Adrenal gland (tissue), 12 donors: ENCODE measurements around the gene CNTN5. TPM values are rescaled to one million over a fixed set of nuclear protein-coding genes. Genes with fewer than 3 reads are reported as not detected.

Experiments
- DNase-seq, 7 donors: peaks; one replicate each; pipeline ENCODE4 v3.0.0-alpha.2; 2019 to 2020
- H3K27ac ChIP-seq, 5 donors: fragments of 200-600 bp; sonication (generic) in 4 of 5; 1 replicate in 3 of 5; 2 replicates in 2 of 5; pipeline versions ENCODE4 v1.5.1 to v1.8.0; 2016 to 2020; ENCODE audit warnings: mild to moderate bottlenecking in 1 of 5
- H3K27me3 ChIP-seq: fragments of 200-600 bp; 2 replicates; pipeline ENCODE4 v1.8.0; 2021
- H3K36me3 ChIP-seq, 2 donors: fragments of 200-600 bp; replicated peaks in 1 of 2; 1 replicate in 1 of 2; 2 replicates in 1 of 2; pipeline versions ENCODE4 v1.5.1 to v1.8.0; 2018 to 2022
- H3K4me1 ChIP-seq, 2 donors: fragments of 200-600 bp; replicated peaks in 1 of 2; 1 replicate in 1 of 2; 2 replicates in 1 of 2; pipeline versions ENCODE4 v1.5.1 to v1.8.0; 2018 to 2021
- H3K4me3 ChIP-seq, 4 donors: fragments of 200-600 bp; sonication (generic) in 3 of 4; one replicate each; pipeline ENCODE4 v1.5.1; 2016 to 2018
- H3K9me3 ChIP-seq, 3 donors: fragments of 200-600 bp; sonication (generic) in 1 of 3; replicated peaks in 1 of 3; 1 replicate in 2 of 3; 2 replicates in 1 of 3; pipeline versions ENCODE4 v1.5.1 to v1.8.0; 2016 to 2021
- CTCF ChIP-seq, 6 experiments: fragments of 450-650 bp in 4 of 6; fragments of 200-600 bp in 2 of 6; sonication (generic) in 1 of 6; IDR thresholded peaks; 1 replicate in 5 of 6; 2 replicates in 1 of 6; pipeline versions ENCODE4 v1.5.1 to v1.8.0; 2016 to 2021; ENCODE audit warnings: antibody characterized with exemption in 6 of 6, mild to moderate bottlenecking in 2 of 6, moderate library complexity in 1 of 6
- POLR2A ChIP-seq, 2 donors: fragments of 450-650 bp; IDR thresholded peaks; one replicate each; pipeline ENCODE4 v1.6.1; 2017; ENCODE audit warnings: antibody characterized with exemption in 2 of 2, mild to moderate bottlenecking in 2 of 2, moderate library complexity in 1 of 2
- WGBS, 4 donors: extraction: QIAGEN DNeasy Blood & Tissue Kit in 2 of 4; methylation state at CpG; one replicate each; pipeline versions ENCODE4 v1.1.5 to v1.1.7; 2013 to 2017; 5-methylcytosine and 5-hydroxymethylcytosine counted together
- intact Hi-C, 2 donors: fragments of 100-400 bp; cut with DNase I; formaldehyde crosslinking; loops; one replicate each; pipeline versions ENCODE4 v1.14.1 to v1.15.0; 2022 to 2023
- polyA plus RNA-seq, 3 donors: library from polyadenylated mRNA; stranded (reverse); fragments of 200-250 nt in 2 of 3; fragments of 350-450 nt in 1 of 3; fragmentation: Illumina TruSeq in 1 of 3; extraction: RNeasy Lipid Tissue Mini Kit (QIAGEN cat#74804) in 1 of 3; gene quantifications; one replicate each; pipeline ENCODE4 v1.2.3, GENCODE V29; 2013 to 2014
- total RNA-seq, 9 donors: library from RNA; depleted of rRNA in 4 of 9; stranded (reverse); fragments of >200 nt in 4 of 9; fragments of 120-200 nt in 1 of 9; fragmentation: NEBNext Ultra II Directional in 1 of 9; extraction: Animal tissue kit (Norgen Biotek cat#: 25700) in 1 of 9; gene quantifications; one replicate each; pipeline versions ENCODE4 v1.1.0 to v1.2.4, GENCODE V29; 2013 to 2023
- donor health status: healthy with polysubstance abuse.
- donor health status: Bipolar disorder and iron deficiency.
- donor health status: DM: yes; HTN: yes; CAD: no.
- donor health status: DM: no; HTN: no; CAD: no.
- donor health status: DM: no; HTN: no; CAD: no.
- donor health status: DM: yes; HTN: yes; CAD: no.

CNTN5 gene
- total and polyA plus RNA-seq, 12 donors: 0.07 to 107 (median 0.30) TPM; not detected in 8

DNA sequence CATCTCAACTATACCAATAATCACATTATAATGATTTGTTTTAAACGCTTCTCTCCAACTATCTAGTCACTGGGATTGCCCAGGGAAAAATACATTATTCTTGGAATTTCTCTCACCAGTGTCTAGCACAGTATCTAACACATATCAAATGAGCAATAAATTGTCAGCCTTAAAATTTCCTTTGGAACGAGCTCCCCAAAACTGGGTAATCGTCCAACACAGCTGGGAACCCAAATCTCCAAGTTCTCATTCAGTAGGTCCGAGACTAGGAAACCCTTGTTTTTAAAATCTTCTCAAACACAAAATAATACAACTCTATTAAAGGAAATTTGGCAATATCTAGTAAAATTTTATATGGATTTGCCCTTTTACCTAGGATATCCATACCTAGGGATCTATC is 1338.5 kb downstream of the CNTN5 start:
- no peak overlapping the region for H3K27ac ChIP-seq
- no peaks in the 10 kb centered on the region for H3K27me3 ChIP-seq
- WGBS, 4 donors: 70 to 78% (median 73%) methylated on average over 4 of the region's 4 CpGs
- intact Hi-C loops: no loop called here
- H3K4me1 ChIP-seq: no peaks in the 10 kb centered on the region
- H3K36me3 ChIP-seq: no peaks in the 10 kb centered on the region
- no peak for DNase-seq
- peaks cover 0 to under 1% (median 0%) of the 10 kb centered on the region in 3 donors for H3K9me3 ChIP-seq
- TF ChIP-seq CTCF (IDR thresholded peaks at IDR 0.05) (no peak), POLR2A (IDR thresholded peaks at IDR 0.05) (no peak)
- no peak overlapping the region for H3K4me3 ChIP-seq

DNA sequence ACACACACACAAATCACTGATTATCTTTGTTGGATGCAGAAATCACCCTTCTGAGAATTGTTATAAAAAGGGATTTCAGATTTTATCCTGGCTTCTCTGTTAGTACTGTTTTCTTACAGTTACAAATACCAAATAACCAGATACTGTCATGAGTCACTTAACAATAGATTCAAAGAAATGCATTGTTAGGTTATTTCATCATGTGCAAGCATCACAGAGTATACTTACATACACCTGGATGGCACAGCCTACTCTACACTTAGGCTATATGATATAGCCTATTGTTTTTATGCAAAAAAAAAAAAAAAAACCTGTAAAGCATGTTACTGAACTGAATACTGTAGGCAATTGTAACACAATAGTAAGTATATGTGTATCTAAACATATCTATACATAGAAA is 1347.1 kb downstream of the CNTN5 start:
- Histone ChIP-seq H3K36me3 (no peaks in the 10 kb centered on the region), H3K4me3 (no peak overlapping the region), H3K4me1 (no peaks in the 10 kb centered on the region), H3K27ac (no peak overlapping the region), H3K27me3 (no peaks in the 10 kb centered on the region), H3K9me3 (peaks cover 0 to 11% (median 0%) of the 10 kb centered on the region in 3 donors)
- DNase-seq: no peak
- intact Hi-C loops: no loop called here
- TF ChIP-seq POLR2A (IDR thresholded peaks at IDR 0.05) (no peak), CTCF (IDR thresholded peaks at IDR 0.05) (no peak)

GRCh38 chr11:100383357-100383865 is 1362.7 kb downstream of the CNTN5 start:
- Histone ChIP-seq H3K9me3 (no peaks in the 10 kb centered on the region), H3K36me3 (no peaks in the 10 kb centered on the region), H3K4me3 (no peak overlapping the region), H3K27me3 (no peaks in the 10 kb centered on the region), H3K27ac (no peak overlapping the region), H3K4me1 (no peaks in the 10 kb centered on the region)
- intact Hi-C loops: no loop called here
- 68 to 79% (median 78%) methylated on average over 5 to 7 of the region's 7 CpGs for WGBS, 4 donors
- TF ChIP-seq POLR2A (IDR thresholded peaks at IDR 0.05) (no peak), CTCF (IDR thresholded peaks at IDR 0.05) (no peak)
- no peak for DNase-seq

DNA sequence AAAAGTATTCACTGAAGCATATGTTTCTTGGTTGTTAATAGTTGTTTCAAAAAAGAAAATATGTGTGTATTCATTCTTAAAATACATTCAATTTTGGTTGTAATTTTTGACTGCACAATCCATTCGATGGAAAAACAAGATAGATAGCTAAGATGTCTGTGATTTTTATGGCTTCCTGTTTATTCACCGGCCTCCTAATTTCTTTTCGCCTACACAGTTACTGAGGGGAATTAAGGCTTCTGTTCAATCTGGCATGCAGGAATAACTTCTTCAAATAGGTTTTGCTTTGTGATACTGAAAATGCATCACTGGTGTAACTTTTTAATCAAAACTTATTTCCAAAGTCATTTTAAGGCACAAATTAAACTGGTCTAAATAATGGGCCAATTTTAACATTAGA is 1375.5 kb downstream of the CNTN5 start:
- 37 to 53% (median 40%) methylated on average over 3 of the region's 3 CpGs for WGBS, 4 donors
- intact Hi-C loops: no loop called here

More for the DNA sequence above, 1375.5 kb downstream of the CNTN5 start:
- Histone ChIP-seq H3K27me3 (no peaks in the 10 kb centered on the region), H3K4me1 (no peaks in the 10 kb centered on the region), H3K27ac (no peak overlapping the region), H3K9me3 (peaks cover 0 to 4% (median 0%) of the 10 kb centered on the region in 3 donors), H3K36me3 (no peaks in the 10 kb centered on the region), H3K4me3 (no peak overlapping the region)
- no peak for DNase-seq
- TF ChIP-seq CTCF (IDR thresholded peaks at IDR 0.05): no peak
- TF ChIP-seq POLR2A (IDR thresholded peaks at IDR 0.05): no peak
